Measurements from ENCODE around the gene SPAG17.
A peak's percentile ranks its signal among the peaks of the same experiment; 100 is the strongest.

Gene SPAG17

GRCh38 chr1:118118873-118119463 is 66.1 kb downstream of the SPAG17 start:
- DNase-seq (ENCODE audit: low read depth): no peak

- DNase-seq (ENCODE audit: low read depth): no peak
Measured at GRCh38 chr1:118118469-118118868, 66.6 kb downstream of the SPAG17 start.

- no peak for DNase-seq (ENCODE audit: low read depth)
Measured at GRCh38 chr1:118117521-118117920, 67.5 kb downstream of the SPAG17 start.

- DNase-seq (ENCODE audit: low read depth): no peak
Measured at GRCh38 chr1:118116909-118117308, 68.1 kb downstream of the SPAG17 start.

- no peak for DNase-seq (ENCODE audit: low read depth)
Measured at GRCh38 chr1:118116401-118116800, 68.6 kb downstream of the SPAG17 start.

GRCh38 chr1:118115567-118116295 is 69.3 kb downstream of the SPAG17 start:
- no peak for DNase-seq (ENCODE audit: low read depth)

- DNase-seq (ENCODE audit: low read depth): no peak
Measured at GRCh38 chr1:118113261-118113660, 71.8 kb downstream of the SPAG17 start.

GRCh38 chr1:118110580-118110979 is 74.4 kb downstream of the SPAG17 start:
- no peak for DNase-seq (ENCODE audit: low read depth)

- no peak for DNase-seq (ENCODE audit: low read depth)
Measured at GRCh38 chr1:118104951-118105350, 80.1 kb downstream of the SPAG17 start.

- DNase-seq (ENCODE audit: low read depth): no peak
Measured at GRCh38 chr1:118102445-118102844, 82.6 kb downstream of the SPAG17 start.

GRCh38 chr1:118101999-118102398 is 83.0 kb downstream of the SPAG17 start:
- DNase-seq (ENCODE audit: low read depth): no peak

GRCh38 chr1:118101515-118101844 is 83.5 kb downstream of the SPAG17 start:
- peak; percentile 82 for DNase-seq (ENCODE audit: low read depth)

- DNase-seq (ENCODE audit: low read depth): no peak
Measured at GRCh38 chr1:118100686-118101514, 84.1 kb downstream of the SPAG17 start.

GRCh38 chr1:118099686-118100085 is 85.3 kb downstream of the SPAG17 start:
- no peak for DNase-seq (ENCODE audit: low read depth)

GRCh38 chr1:118097622-118098348 is 87.2 kb downstream of the SPAG17 start:
- DNase-seq (ENCODE audit: low read depth): no peak

- no peak for DNase-seq (ENCODE audit: low read depth)
Measured at GRCh38 chr1:118093017-118093416, 92.0 kb downstream of the SPAG17 start.

GRCh38 chr1:118090130-118090529 is 94.9 kb downstream of the SPAG17 start:
- no peak for DNase-seq (ENCODE audit: low read depth)

GRCh38 chr1:118085365-118085764 is 99.7 kb downstream of the SPAG17 start:
- no peak for DNase-seq (ENCODE audit: low read depth)

- DNase-seq (ENCODE audit: low read depth): no peak
Measured at GRCh38 chr1:118084400-118084799, 100.6 kb downstream of the SPAG17 start.

GRCh38 chr1:118082984-118083383 is 102.0 kb downstream of the SPAG17 start:
- no peak for DNase-seq (ENCODE audit: low read depth)

GRCh38 chr1:118081387-118081786 is 103.6 kb downstream of the SPAG17 start:
- DNase-seq (ENCODE audit: low read depth): no peak

GRCh38 chr1:118077331-118078045 is 107.5 kb downstream of the SPAG17 start:
- no peak for DNase-seq (ENCODE audit: low read depth)

Data from GM04504 (cell line).